HG03558 (cell line): ENCODE measurements around the gene TMC6.
"Not testable (repeated sequence)": the region's sequence is repeated elsewhere in the genome, so short reads cannot be mapped to it uniquely, and the experiment has no call there.

Experiments
- ATAC-seq: cut with Tn5 transposase; IDR thresholded peaks from one replicate; pipeline ENCODE4 v1.9.1; 2021; ENCODE audit warnings: moderate number of reproducible peaks; ENCODE audit not compliant: unreplicated experiment; ENCODE audit errors: extremely low read depth

The TMC6 gene

DNA sequence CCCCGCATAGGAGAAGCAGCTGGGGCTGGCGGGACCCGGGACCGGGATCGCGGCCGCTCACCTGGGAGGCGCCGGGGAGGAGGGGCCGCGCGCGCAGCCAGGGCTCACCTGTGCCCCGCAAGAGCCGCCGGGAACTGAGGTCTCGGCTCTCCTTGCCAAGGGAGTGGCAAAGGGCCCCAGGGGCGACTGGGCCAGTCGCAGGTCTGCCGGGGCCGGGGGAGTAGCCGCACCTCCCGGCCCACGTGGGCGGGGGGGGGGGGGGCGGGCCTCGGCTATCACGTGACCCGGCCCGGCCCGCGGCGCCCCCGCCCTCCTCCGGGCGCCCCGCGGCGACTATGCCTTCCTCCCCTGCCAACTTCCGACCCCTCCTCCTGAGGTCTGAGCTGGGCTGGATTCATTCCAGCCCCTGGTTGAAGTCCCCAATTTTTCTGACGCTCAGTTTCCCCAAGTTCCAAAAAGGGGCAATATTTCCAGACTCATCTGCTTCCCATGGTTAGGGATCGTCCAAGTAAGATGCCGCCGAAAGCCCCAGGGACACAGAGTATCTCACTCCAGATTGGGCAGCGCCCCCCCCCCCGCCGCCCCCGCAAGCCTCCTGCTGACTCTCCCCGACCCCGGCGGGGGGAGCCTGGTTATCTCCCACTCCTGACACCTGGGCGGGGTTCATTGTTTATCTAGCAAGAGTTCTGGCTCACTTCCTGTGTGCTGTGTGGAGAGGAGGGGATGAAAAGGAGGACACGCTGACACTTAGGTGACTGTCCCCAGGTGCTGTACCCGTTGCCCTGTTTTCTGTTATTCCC, at the start of gene TMC6:
Gene TMC6, minus strand, starts transcription at position 205 of the 800 bp plus-strand sequence. CDS start 1,923 bp downstream, outside the sequence.
- no peak for ATAC-seq

DNA sequence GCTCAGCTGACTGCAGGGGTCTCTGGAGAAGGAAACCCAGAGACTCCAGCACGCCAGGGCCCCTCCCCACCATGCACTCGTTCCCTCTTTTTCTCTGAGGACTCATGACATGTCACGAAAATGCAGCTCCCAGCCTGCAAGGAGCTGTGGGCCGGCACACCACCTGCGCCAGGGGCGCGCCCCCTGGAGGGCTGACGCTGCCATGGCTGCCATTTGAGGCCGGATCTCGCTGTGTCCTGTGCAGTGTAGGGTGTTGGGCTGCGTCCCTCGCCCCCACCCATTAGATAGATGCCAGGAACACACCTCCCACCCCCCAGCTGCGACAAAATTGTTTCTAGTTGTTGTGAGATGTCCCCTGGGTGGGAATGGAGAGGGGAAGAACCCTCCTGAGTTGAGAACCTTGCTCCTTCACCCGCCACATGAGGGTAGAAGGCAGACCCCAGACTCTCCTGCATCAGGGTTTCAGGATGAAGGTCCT, 48.0 kb upstream of the TMC6 start:
- no peak for ATAC-seq

- ATAC-seq = no peak
Observed at GRCh38 chr17:78175643-78175981, 47.1 kb upstream of the TMC6 start.

DNA sequence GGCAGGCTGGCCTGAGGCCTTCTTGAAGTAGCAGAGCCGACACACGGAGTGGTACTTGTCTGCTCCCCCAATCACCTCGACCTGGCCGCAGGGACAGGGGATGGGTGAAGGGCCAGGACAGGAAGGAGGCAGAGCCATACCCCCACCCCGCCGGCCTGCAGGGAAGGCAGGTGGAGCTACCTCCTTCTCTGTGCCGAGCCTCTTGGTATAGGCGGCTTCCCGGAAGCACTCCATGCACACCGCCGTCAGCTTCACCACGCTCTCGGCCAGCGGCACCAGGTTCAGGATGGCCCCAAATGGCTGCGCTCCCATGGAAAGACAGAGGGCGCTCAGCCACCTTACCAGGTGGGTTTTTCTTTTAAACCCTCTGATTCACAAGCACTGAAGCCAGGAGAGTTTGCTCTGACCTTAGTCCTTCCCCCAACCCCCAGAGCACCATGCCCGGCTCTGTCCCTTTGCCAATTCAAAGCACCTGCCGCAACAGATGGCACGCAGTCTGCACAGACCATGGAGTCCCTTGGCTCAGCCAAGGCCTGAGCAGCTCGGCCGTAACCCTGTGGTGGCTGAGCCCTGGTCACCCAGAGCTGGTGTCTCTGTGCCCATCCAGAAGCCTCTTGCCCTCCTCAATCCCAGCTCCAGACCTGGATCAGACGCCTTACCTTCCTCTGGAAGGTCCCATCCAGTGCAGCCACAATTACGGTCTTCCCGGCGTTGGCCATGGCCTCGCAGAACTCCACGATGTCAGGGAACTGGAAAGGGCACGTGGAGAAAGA, 46.5 kb upstream of the TMC6 start:
- no peak for ATAC-seq

DNA sequence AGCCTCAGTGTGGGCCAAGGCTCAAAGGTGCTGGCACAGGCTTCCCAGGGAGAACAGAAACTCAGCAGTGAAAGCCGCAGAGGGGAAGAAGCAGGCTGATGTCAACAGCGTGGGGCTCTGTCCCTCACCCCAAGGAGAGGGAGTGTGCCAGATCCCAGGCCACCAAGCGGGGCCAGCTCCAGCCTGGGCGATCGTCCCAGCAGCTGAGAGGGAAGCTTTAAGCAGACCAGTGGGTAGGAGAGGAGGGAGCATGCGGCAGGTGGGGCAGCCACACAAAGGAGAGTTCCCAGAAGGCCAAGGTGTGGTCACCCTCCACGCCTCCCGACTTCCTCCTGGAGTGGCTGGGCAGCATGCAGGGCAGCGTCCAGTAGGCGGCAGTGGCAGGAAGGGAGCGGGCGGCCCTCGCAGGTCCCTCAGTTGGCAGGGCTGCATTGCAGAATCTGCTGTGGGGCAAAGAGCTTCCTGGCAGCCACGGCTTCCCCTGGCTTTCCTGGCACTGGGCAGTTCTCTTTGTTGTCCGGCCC, 45.9 kb upstream of the TMC6 start:
- no peak for ATAC-seq

DNA sequence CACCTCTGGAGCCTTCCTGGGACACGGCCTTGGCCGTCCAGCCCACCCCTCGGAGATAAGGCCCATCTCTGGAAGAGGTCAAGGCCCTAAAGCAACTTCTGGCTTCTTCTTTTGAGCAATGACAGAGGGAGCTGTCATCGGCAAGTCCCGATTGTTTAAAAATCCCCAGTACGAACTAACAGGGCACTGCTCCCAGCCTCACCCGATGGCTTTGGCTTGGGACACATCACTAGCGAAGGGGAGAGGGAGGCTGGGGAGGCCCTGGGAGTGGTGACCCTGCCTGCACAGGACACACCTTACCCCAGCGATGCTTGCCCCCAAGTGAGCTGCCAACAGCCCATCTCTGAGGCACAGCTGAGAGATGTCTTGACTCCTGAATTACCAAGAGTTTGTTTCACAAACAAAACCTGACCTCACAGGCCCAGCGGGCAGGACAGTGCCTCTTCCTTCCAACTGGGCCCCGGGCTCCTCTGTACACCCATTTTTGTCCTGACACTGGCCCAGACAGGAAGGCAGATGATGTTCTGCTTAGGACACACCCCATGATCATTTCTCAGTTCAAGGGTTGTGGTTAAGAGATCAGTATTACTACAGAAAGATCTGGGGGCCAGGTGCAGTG, 44.7 kb upstream of the TMC6 start:
- no peak for ATAC-seq

GRCh38 chr17:78172249-78173051, 43.9 kb upstream of the TMC6 start:
- no peak for ATAC-seq

- not testable (repeated sequence) for ATAC-seq
Observed at GRCh38 chr17:78171591-78172248, 43.2 kb upstream of the TMC6 start.

GRCh38 chr17:78170692-78171590, 42.4 kb upstream of the TMC6 start:
- no peak for ATAC-seq

DNA sequence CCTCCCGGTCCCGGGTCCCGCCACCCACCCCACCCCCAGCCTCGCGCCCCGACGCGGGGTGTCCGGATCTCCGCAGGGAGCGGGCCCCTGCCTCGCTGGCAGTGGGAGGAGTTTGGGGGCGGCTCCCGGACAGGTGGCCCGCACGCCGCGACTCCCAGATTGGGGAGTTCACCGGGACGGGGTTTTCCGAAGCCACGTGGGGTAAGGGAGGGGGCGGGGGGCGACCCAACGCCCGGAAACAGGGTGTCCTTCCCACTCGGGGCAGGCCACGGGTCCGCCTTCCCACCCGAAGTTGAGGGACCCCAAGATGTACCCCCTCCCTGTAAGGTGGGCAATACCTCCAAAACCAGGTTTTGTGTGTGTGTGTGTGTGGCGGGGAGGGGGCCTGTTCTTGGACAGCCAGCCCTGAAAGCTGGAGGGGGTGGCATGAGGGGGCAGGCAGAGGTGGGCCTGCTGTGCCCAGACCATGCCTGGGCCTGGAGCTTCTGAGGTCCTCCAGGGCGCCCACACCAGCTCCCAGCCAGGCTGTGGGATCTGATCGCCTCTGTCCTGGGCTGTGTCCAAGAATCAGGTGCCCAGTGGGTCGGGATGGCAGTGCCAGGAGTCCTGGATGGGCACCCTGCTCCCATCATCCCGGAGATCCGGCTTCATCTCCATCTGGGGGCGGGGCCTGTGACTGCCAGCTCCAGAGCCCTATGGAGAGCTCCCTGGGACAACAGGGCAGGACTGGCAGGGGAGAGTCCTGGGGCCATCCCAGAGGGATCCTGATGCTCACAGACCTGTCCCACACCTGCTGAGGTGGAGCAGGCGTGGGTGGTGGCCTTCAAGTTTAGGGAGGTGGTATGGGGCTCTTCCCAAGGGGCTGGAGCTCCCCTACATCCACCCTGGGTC, 40.6 kb upstream of the TMC6 start:
- no peak for ATAC-seq

DNA sequence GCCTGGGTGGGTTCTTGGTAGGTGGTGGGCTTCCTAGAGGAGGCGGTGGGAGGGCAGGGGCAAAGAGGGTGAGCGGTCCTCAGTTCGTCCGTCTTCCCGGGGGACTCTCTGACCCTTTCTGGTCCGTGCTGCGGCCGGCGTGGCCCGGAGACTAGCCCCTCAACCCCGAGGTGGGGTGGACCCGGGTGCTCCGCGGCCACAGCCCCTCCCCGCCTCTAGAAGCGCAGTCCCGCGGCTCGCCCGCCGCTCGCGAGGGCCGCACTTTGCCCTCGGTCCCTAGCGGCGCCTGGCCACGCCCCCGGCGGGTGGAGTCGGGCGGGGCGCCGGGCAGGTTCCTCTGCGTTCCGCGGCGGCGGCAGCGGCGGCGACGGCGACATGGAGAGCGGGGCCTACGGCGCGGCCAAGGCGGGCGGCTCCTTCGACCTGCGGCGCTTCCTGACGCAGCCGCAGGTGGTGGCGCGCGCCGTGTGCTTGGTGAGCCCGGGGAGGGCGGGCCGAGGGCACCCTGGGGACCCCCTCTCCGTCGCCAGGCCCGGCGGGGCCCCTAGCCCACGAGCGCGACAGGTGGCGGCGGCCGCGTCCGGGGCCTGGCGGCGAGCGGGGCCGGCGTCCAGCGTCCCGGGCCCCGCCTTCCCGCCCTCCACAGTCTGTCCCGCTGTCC, 39.8 kb upstream of the TMC6 start, which contains the start of gene SYNGR2:
Gene SYNGR2, plus strand, starts transcription at position 340 of the 661 bp plus-strand sequence. Its CDS starts 36 bp downstream, at position 376.
- ATAC-seq = no peak

DNA sequence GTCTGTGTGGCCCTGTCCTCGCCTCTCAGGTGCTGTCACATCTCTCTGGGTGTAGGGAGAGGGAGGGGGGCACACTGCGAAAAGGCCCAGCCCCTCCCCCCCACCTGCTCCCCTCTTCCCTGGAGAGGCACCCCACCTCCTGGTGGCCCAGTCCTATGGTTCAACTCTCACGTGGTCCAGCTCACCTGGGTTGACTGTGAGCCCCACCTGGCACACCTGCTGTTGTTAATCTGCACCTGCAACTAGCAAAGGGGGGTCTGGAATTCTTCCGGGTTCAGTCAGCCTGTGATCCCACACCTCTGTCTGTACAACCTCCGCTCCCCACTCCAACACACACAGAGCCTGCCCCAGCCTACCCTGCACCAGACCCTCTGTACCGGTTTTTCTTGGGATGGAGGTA, 37.9 kb upstream of the TMC6 start:
- ATAC-seq = no peak

DNA sequence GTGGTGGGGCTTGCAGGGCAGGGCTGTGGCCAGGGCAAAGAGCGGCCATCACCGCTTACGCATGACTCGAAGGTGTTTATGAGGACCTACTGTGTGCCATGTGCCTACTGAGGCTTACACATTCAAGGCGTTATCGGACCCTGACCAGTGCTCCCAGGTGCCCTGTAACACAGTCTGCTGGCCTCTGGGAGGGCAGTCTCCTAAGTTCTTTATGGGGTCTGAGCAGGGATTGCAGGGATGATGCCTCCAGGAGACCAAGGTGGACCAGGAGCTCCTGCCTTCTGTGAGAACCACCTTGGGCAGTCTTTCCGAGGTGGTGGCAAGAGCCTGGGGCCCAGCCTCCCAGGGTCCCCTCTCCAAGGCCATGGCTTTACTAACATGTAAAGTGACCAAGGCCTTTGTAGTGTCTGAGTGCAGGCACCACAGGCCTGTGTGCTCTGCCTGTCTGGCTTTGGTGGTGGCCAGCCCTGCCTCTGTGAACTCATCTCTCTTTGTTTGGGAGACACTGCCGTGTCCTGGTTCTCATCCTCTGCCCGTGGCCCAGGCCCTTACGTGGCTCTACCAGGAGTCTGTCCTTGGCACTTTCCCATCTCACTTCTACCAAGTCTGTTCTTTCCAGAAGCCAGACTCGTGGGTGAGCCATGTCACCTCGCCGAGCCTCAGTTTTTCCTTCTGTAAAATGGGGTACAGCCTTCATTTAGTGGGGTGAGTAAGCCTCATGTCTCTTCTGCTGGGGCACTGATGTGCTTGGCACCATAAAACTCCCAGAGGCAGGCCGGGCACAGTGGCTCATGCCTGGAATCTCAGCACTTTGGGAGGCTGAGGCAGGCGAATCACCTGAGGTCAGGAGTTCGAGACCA, 36.4 kb upstream of the TMC6 start:
- no peak for ATAC-seq

GRCh38 chr17:78163881-78164747, 35.6 kb upstream of the TMC6 start:
- ATAC-seq = no peak

DNA sequence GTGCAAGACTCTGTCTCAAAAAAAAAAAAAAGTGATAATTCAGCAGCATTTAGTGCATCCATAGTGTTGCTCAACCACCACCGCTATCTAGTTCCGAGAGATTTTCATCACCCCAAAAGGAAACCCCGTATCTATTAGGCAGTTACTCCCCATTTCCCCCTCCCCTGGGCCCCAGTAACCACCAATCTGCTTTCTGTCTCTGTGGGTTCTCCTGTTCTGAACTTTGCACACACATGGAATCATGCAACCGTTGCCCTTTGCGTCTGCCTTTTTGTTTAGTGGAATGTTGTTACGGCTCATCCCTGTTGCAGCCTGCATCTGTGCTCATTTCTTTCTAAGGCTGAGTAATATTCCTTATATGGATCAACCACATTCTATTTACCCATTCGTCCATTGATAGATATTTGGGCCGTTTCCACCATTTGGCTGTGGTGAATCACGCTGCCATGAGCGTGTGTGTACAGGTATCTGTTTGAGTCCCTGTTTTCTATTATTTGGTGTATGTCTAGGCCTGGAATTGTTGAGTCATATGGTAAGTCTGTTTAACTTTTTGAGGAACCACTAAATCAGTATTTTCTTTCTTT, 31.1 kb upstream of the TMC6 start:
- no peak for ATAC-seq
